Measurements from ENCODE around the gene CHCHD4. TPM values are rescaled to one million over a fixed set of nuclear protein-coding genes. Genes with fewer than 3 reads are reported as not detected.

Gene CHCHD4
- total and polyA plus RNA-seq, 2 of the 8 experiments (the other 6 are each of a cell fraction or from before 2014, with no cell fraction given): 15.0 to 22.3 TPM

DNA sequence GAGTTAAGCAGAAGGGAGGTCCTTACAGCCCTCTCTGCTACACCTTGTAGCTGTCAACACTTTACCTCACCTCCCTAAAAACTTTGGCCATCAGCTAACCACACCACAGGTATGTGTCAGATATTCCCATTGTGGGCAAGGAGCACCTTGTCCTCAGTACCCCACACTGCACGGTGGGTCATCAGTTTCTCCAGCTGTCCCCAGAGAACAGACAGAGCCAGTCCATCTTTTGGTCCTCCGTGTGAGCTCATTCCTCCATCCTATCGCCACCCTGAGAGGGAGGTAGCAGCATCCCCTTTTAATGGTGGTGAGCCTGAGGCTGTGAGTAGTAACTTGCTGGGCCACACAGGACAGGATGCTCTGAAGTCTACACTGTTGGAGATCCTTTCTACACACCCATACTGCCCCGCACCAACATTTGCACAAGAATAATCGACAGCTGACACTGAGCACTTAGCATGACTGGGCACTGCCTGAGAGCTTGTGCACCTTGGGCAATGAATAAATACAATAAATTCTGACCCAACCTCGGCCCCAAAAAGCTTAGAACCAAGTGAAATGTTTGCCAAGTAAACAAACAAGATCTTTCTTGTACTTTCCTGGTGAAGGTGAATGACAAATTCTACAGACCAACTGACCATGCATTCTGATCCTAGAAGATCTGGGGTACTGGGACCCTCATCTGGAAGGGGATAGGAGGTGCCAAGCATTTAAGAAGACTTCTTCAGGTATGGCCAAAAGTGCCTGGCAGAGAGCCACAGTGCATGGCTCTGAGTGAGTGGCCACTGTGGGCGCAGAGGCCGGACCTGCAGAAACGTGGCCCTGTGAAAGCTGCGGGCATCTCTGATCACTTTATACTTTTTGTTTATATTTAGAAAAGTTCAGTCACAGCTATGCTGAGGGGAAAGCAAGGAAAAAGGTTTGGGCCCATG, 6.9 kb downstream of the CHCHD4 start:
- Histone ChIP-seq H2BK5ac (ENCODE audit: low read depth, low read length) (no peak overlapping the region), H3K4me2 (ENCODE audit: insufficient read depth in 1 of 2, low read depth in 2 of 2, low read length in 2 of 2) (no peak overlapping the region), H2AFZ (ENCODE audit: low read length) (no peak overlapping the region), H3K14ac (ENCODE audit: insufficient read length) (no peak overlapping the region), H4K5ac (ENCODE audit: insufficient read length, low read depth, low read length) (no peak overlapping the region), H4K8ac (ENCODE audit: extremely low read depth, insufficient read depth, low read length) (no peak overlapping the region), H3K27me3 (replicated peaks in 1 of 4; ENCODE audit: control insufficient read depth in 3 of 4, extremely low read depth in 1 of 4, insufficient read depth in 3 of 4, low read length in 3 of 4) (no peaks in the 10 kb centered on the region), H3K9me3 (ENCODE audit: insufficient read depth in 2 of 2, low read depth in 1 of 2, low read length in 1 of 2) (no peaks in the 10 kb centered on the region), H4K91ac (replicated peaks; ENCODE audit: insufficient read length, low read length) (no peak overlapping the region), H3K9ac (replicated peaks in 1 of 4; ENCODE audit: extremely low read depth in 1 of 4, low read depth in 3 of 4, low read length in 3 of 4) (no peak overlapping the region), H3K56ac (replicated peaks; ENCODE audit: insufficient read length, low read depth, low read length) (no peak overlapping the region), H2AK5ac (ENCODE audit: low read depth, low read length) (no peak overlapping the region), H3K23ac (ENCODE audit: insufficient read length) (no peak overlapping the region), H2BK20ac (ENCODE audit: low read length) (no peak overlapping the region), H3K79me2 (ENCODE audit: control insufficient read depth in 1 of 2, insufficient read depth in 2 of 2, low read length in 2 of 2) (peaks cover 0 to 10% of the 10 kb centered on the region in 2 experiments; a peak in 2 of 4 replicates), H3K4me1 (replicated peaks in 1 of 4; ENCODE audit: control insufficient read depth in 3 of 4, insufficient read depth in 4 of 4, low read length in 3 of 4) (no peaks in the 10 kb centered on the region; a peak in 1 of 7 replicates), H3K36me3 (ENCODE audit: control insufficient read depth in 2 of 4, insufficient read depth in 4 of 4, low read length in 3 of 4) (peaks cover 3 to 28% (median 15%) of the 10 kb centered on the region in 4 experiments; a peak in 6 of 8 replicates), H2BK120ac (replicated peaks; ENCODE audit: low read depth, low read length) (no peak overlapping the region), H2BK15ac (ENCODE audit: low read length) (no peak overlapping the region), H3K4me3 (ENCODE audit: extremely low read depth in 1 of 4, insufficient read depth in 2 of 4, low read depth in 3 of 4, low read length in 4 of 4) (no peak overlapping the region), H3K4ac (replicated peaks; ENCODE audit: insufficient read length, low read depth, low read length) (no peak overlapping the region), H3K79me1 (ENCODE audit: low read depth, low read length) (peaks cover 8% of the 10 kb centered on the region), H3K27ac (ENCODE audit: low read depth, low read length) (no peak overlapping the region), H3K23me2 (ENCODE audit: low read depth, low read length) (no peaks in the 10 kb centered on the region), H2BK12ac (ENCODE audit: low read depth, low read length) (no peak overlapping the region), H4K20me1 (replicated peaks in 1 of 2; ENCODE audit: control insufficient read depth in 1 of 2, insufficient read depth in 2 of 2, low read length in 2 of 2) (peaks cover 0 to 2% of the 10 kb centered on the region in 2 experiments), H3K18ac (ENCODE audit: extremely low read depth, low read length) (no peak overlapping the region)
- 76% methylated on average over 10 of the region's 10 CpGs; no CpG with 5 or more reads in 1 of the 2 experiments for WGBS, 2 experiments (ENCODE audit: extremely low coverage in 1 of 2, insufficient coverage in 1 of 2, insufficient read length in 1 of 2, insufficient replicate concordance in 2 of 2, low coverage in 1 of 2, low lambda C conversion rate in 2 of 2, missing lambda C conversion rate in 1 of 2)
- CTCF ChIA-PET (ENCODE audit: partially characterized antibody): interaction anchor here (1.0 to 10.2 kb wide), 5 partner anchors 10 to 221 kb away, joined by 3 to 123 read pairs (median 6); no protein-coding TSS in a partner anchor
- DNase-seq (ENCODE audit: low read depth in 1 of 2, low spot score in 2 of 2) (no peak), FAIRE-seq (no peak)
- POLR2A ChIA-PET (ENCODE audit: partially characterized antibody): no interaction called here
- no peak for TF ChIP-seq BACH1 (IDR thresholded peaks at IDR 0.05; ENCODE audit: low read length)
- TF ChIP-seq, protein P1, sequence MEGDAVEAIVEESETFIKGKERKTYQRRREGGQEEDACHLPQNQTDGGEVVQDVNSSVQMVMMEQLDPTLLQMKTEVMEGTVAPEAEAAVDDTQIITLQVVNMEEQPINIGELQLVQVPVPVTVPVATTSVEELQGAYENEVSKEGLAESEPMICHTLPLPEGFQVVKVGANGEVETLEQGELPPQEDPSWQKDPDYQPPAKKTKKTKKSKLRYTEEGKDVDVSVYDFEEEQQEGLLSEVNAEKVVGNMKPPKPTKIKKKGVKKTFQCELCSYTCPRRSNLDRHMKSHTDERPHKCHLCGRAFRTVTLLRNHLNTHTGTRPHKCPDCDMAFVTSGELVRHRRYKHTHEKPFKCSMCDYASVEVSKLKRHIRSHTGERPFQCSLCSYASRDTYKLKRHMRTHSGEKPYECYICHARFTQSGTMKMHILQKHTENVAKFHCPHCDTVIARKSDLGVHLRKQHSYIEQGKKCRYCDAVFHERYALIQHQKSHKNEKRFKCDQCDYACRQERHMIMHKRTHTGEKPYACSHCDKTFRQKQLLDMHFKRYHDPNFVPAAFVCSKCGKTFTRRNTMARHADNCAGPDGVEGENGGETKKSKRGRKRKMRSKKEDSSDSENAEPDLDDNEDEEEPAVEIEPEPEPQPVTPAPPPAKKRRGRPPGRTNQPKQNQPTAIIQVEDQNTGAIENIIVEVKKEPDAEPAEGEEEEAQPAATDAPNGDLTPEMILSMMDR (IDR thresholded peaks at IDR 0.05; ENCODE audit: control extremely low read depth in 1 of 3, insufficient read depth in 1 of 3, low read depth in 1 of 3, low read length in 3 of 3): no peak
- TF ChIP-seq TBP (IDR thresholded peaks at IDR 0.05; ENCODE audit: low read depth, low read length): no peak
- TF ChIP-seq, protein P2, sequence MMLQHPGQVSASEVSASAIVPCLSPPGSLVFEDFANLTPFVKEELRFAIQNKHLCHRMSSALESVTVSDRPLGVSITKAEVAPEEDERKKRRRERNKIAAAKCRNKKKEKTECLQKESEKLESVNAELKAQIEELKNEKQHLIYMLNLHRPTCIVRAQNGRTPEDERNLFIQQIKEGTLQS (IDR thresholded peaks at IDR 0.05; ENCODE audit: insufficient read depth, low read depth, low read length): no peak
- TF ChIP-seq, protein P3, sequence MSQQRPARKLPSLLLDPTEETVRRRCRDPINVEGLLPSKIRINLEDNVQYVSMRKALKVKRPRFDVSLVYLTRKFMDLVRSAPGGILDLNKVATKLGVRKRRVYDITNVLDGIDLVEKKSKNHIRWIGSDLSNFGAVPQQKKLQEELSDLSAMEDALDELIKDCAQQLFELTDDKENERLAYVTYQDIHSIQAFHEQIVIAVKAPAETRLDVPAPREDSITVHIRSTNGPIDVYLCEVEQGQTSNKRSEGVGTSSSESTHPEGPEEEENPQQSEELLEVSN (IDR thresholded peaks at IDR 0.05): no peak
- TF ChIP-seq TAF1 (IDR thresholded peaks at IDR 0.05; ENCODE audit: low read depth, low read length): no peak

All from H1 (cell line).